ENCODE measurements around the gene AADACL2.
A peak's percentile ranks its signal among the peaks of the same experiment; 100 is the strongest.

The AADACL2 gene

GRCh38 chr3:151707216-151707615 lies 26.5 kb upstream of the AADACL2 start:
- DNase-seq (ENCODE audit: low read depth): no peak
- TF ChIP-seq, protein P1, sequence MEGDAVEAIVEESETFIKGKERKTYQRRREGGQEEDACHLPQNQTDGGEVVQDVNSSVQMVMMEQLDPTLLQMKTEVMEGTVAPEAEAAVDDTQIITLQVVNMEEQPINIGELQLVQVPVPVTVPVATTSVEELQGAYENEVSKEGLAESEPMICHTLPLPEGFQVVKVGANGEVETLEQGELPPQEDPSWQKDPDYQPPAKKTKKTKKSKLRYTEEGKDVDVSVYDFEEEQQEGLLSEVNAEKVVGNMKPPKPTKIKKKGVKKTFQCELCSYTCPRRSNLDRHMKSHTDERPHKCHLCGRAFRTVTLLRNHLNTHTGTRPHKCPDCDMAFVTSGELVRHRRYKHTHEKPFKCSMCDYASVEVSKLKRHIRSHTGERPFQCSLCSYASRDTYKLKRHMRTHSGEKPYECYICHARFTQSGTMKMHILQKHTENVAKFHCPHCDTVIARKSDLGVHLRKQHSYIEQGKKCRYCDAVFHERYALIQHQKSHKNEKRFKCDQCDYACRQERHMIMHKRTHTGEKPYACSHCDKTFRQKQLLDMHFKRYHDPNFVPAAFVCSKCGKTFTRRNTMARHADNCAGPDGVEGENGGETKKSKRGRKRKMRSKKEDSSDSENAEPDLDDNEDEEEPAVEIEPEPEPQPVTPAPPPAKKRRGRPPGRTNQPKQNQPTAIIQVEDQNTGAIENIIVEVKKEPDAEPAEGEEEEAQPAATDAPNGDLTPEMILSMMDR (conservative IDR thresholded peaks at IDR 0.05; ENCODE audit: low read length): no peak
- no peak overlapping the region for H3K4me3 ChIP-seq (ENCODE audit: low read length)

GRCh38 chr3:151708868-151709267 lies 24.9 kb upstream of the AADACL2 start:
- TF ChIP-seq, protein P1 (conservative IDR thresholded peaks at IDR 0.05; ENCODE audit: low read length): no peak
- no peak overlapping the region for H3K4me3 ChIP-seq (ENCODE audit: low read length)
- no peak for DNase-seq (ENCODE audit: low read depth)

GRCh38 chr3:151709847-151710246 lies 23.9 kb upstream of the AADACL2 start:
- peak; percentile 3 for DNase-seq (ENCODE audit: low read depth)
- TF ChIP-seq, protein P1 (conservative IDR thresholded peaks at IDR 0.05; ENCODE audit: low read length): no peak
- H3K4me3 ChIP-seq (ENCODE audit: low read length): no peak overlapping the region

- DNase-seq (ENCODE audit: low read depth): no peak
- no peak overlapping the region for H3K4me3 ChIP-seq (ENCODE audit: low read length)
- TF ChIP-seq, protein P1 (conservative IDR thresholded peaks at IDR 0.05; ENCODE audit: low read length): no peak
Observed at GRCh38 chr3:151721294-151721693, 12.4 kb upstream of the AADACL2 start.

DNA sequence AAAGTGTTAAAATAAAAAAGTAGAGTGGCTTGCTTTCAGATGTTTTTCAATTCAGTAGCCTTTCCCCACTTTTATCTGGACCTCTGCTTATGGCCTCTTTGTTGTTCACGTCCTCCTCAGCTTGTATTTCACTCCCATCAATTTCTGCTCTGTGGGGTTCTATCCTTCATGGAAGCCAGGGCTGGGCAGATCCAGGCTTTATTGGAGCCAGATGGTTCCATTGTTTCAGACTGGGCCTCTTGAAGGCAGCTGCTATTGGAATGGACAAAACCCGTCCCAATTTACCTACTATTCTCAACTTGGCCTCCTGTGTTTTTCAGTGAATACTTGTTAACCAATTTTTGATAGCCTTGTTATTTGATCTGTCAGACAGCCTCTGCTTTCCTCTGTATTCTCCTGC lies 10.9 kb upstream of the AADACL2 start:
- TF ChIP-seq, protein P1 (conservative IDR thresholded peaks at IDR 0.05; ENCODE audit: low read length): no peak
- no peak for DNase-seq (ENCODE audit: low read depth)
- H3K4me3 ChIP-seq (ENCODE audit: low read length): no peak overlapping the region

GRCh38 chr3:151724576-151725562 lies 8.9 kb upstream of the AADACL2 start:
- DNase-seq (ENCODE audit: low read depth): peak; percentile 4

More at GRCh38 chr3:151724576-151725562, 8.9 kb upstream of the AADACL2 start:
- no peak overlapping the region for H3K4me3 ChIP-seq (ENCODE audit: low read length)
- TF ChIP-seq, protein P1 (conservative IDR thresholded peaks at IDR 0.05; ENCODE audit: low read length): no peak
